ENCODE measurements around the gene B3GAT3. TPM values are rescaled to one million over a fixed set of nuclear protein-coding genes. Genes with fewer than 3 reads are reported as not detected.

Gene B3GAT3
- total RNA-seq, 4 donors from 2014 or later: 20.3 to 33.3 (median 22.1) TPM

- intact Hi-C loops (cut with DNase I): no loop called here
Observed at GRCh38 chr11:62600367-62601121, 21.2 kb downstream of the B3GAT3 start.

DNA sequence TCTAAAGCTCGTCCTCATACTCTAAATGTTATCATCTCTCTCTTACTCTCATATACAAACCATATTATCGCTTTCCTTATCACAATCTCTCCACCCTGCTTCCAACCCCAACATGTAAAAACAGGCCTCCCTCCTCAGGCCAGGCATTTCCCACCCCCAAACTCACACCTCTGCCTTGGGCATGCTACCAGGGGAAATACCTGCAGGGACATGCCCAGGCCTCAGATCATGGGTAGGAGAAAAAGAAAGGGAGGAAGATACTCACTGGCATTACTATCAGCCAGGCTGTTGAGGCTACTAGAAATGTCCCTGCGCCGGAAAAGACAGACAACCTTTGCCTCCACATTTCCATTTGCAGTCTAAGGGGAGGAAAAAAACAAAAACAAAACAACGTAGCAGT is 21.9 kb downstream of the B3GAT3 start:
- no peak for DNase-seq (ENCODE audit: extremely low spot score)
- Histone ChIP-seq H3K36me3 (peaks cover 35 to 49% (median 47%) of the 10 kb centered on the region in 4 donors), H3K27me3 (no peaks in the 10 kb centered on the region), H3K4me3 (peak overlapping the region; percentile 67 to 100 (median 94)), H3K27ac (replicated peaks in 1 of 4) (peak overlapping the region; percentile 90 to 99 (median 98)), H3K4me1 (peaks cover 33 to 65% (median 42%) of the 10 kb centered on the region in 4 donors), H3K9me3 (no peaks in the 10 kb centered on the region)
- TF ChIP-seq, protein P1, sequence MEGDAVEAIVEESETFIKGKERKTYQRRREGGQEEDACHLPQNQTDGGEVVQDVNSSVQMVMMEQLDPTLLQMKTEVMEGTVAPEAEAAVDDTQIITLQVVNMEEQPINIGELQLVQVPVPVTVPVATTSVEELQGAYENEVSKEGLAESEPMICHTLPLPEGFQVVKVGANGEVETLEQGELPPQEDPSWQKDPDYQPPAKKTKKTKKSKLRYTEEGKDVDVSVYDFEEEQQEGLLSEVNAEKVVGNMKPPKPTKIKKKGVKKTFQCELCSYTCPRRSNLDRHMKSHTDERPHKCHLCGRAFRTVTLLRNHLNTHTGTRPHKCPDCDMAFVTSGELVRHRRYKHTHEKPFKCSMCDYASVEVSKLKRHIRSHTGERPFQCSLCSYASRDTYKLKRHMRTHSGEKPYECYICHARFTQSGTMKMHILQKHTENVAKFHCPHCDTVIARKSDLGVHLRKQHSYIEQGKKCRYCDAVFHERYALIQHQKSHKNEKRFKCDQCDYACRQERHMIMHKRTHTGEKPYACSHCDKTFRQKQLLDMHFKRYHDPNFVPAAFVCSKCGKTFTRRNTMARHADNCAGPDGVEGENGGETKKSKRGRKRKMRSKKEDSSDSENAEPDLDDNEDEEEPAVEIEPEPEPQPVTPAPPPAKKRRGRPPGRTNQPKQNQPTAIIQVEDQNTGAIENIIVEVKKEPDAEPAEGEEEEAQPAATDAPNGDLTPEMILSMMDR (IDR thresholded peaks at IDR 0.05): no peak
- TF ChIP-seq POLR2AphosphoS5 (IDR thresholded peaks at IDR 0.05) (no peak), EP300 (IDR thresholded peaks at IDR 0.05) (no peak), POLR2A (IDR thresholded peaks at IDR 0.05; ENCODE audit: low read depth) (no peak)
- intact Hi-C loops (cut with DNase I): loop anchor here (10.0 kb wide), 1 partner anchor 255 kb away; no protein-coding TSS in a partner anchor
- 38% methylated on average over 5 of the region's 5 CpGs for WGBS

More at GRCh38 chr11:62600367-62601121, 21.2 kb downstream of the B3GAT3 start:
- peak overlapping the region; percentile 67 to 100 (median 94) for H3K4me3 ChIP-seq
- peak overlapping the region; percentile 90 to 99 (median 98) for H3K27ac ChIP-seq (replicated peaks in 1 of 4)
- H3K4me1 ChIP-seq: peaks cover 33 to 66% (median 42%) of the 10 kb centered on the region in 4 donors
- H3K9me3 ChIP-seq: no peaks in the 10 kb centered on the region
- 3% methylated on average over 25 of the region's 26 CpGs for WGBS
- H3K36me3 ChIP-seq: peaks cover 34 to 49% (median 47%) of the 10 kb centered on the region in 4 donors
- no peak for DNase-seq (ENCODE audit: extremely low spot score)
- TF ChIP-seq, protein P1 (IDR thresholded peaks at IDR 0.05): no peak
- TF ChIP-seq EP300 (IDR thresholded peaks at IDR 0.05): no peak
- TF ChIP-seq POLR2AphosphoS5 (IDR thresholded peaks at IDR 0.05): no peak
- no peaks in the 10 kb centered on the region for H3K27me3 ChIP-seq

DNA sequence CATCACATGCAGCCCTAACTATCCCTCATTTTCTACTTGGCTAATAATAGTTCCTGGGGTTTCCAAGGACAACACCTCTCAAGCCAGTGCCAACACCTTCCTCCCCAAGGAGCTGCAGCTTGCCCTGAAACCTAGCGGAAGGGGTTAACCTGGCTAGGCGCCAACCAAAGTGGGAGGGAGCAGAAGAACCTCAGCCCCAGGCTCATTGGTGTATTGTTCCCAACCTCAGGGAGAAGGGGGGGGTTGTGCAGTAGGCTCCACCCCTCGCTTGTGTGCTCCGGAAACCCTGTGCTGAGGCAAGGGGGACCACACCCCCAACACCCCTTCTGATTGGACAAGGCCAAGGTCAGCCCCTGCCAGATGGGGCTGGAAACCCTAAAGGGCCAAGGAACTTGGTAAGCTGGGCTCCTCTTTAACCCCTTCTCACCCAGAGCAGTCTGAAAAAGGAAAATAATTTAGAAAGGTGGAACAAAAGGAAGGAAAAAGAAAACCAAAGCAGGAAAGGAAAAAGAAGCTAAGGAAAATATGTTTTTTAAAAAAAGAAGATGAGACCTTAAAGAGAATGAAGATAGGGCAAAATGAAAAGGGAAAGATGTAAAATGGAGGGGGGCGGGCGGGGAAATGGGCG is 22.6 kb downstream of the B3GAT3 start:
- H3K27ac ChIP-seq (replicated peaks in 1 of 4): peak overlapping the region; percentile 90 to 99 (median 98)
- H3K4me3 ChIP-seq: peak overlapping the region; percentile 67 to 100 (median 94)
- H3K9me3 ChIP-seq: no peaks in the 10 kb centered on the region
- 46% methylated on average over 5 of the region's 7 CpGs for whole genome bisulfite sequencing
- no peak for TF ChIP-seq POLR2A (IDR thresholded peaks at IDR 0.05; ENCODE audit: low read depth)
- no peak for TF ChIP-seq EP300 (IDR thresholded peaks at IDR 0.05)
- TF ChIP-seq, protein P1 (IDR thresholded peaks at IDR 0.05): peak in 1 of 3 experiments; percentile 20
- TF ChIP-seq POLR2AphosphoS5 (IDR thresholded peaks at IDR 0.05): peak; percentile 74 to 90
- peaks cover 42 to 50% (median 48%) of the 10 kb centered on the region in 4 donors for H3K36me3 ChIP-seq
- DNase-seq (ENCODE audit: extremely low spot score): peak; percentile 98
- intact Hi-C loops (cut with DNase I): loop anchor here (10.0 kb wide), 1 partner anchor 256 kb away; no protein-coding TSS in a partner anchor
- H3K27me3 ChIP-seq: no peaks in the 10 kb centered on the region
- H3K4me1 ChIP-seq: peaks cover 33 to 59% (median 43%) of the 10 kb centered on the region in 4 donors

DNA sequence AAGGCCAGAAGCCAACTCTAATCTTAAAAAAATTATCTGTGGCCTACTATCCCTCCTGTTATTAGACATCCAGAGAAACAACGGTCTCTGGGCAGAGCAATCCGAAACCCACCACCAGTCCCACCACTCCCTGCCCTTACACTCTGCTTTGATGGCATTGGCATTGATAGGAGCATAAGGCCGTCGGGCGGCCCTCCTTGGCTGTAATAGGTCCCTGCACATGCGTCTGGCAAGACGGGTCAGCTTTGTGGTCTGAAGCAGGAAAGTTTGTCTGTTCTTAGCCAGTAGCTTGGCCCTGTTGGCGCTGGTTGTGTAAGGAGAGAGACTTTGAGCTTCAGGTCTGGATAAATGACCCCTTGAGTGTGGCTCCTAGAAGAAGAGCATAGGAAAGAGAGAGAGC is 26.7 kb downstream of the B3GAT3 start:
- 90% methylated on average over 8 of the region's 8 CpGs for WGBS
- H3K27ac ChIP-seq (replicated peaks in 1 of 4): no peak overlapping the region
- peaks cover 48 to 54% (median 52%) of the 10 kb centered on the region in 4 donors for H3K36me3 ChIP-seq
- no peak overlapping the region for H3K4me3 ChIP-seq
- peaks cover 43 to 63% (median 51%) of the 10 kb centered on the region in 4 donors for H3K4me1 ChIP-seq
- H3K9me3 ChIP-seq: no peaks in the 10 kb centered on the region
- TF ChIP-seq EP300 (IDR thresholded peaks at IDR 0.05) (no peak), POLR2A (IDR thresholded peaks at IDR 0.05; ENCODE audit: low read depth) (no peak), POLR2AphosphoS5 (IDR thresholded peaks at IDR 0.05) (no peak)
- TF ChIP-seq, protein P1 (IDR thresholded peaks at IDR 0.05): no peak
- intact Hi-C loops (cut with DNase I): loop anchor here (10.0 kb wide), 1 partner anchor 260 kb away; no protein-coding TSS in a partner anchor
- H3K27me3 ChIP-seq: no peaks in the 10 kb centered on the region
- no peak for DNase-seq (ENCODE audit: extremely low spot score)

Data from esophagus muscularis mucosa (tissue), 4 donors.